GM10847 (cell line): ENCODE measurements around the gene ZNF618.

Experiments
- POLR2A ChIP-seq: IDR thresholded peaks from 2 replicates; pipeline ENCODE4 v1.6.1; 2011; ENCODE audit not compliant: insufficient read length; ENCODE audit errors: extremely low read depth

The ZNF618 gene

DNA sequence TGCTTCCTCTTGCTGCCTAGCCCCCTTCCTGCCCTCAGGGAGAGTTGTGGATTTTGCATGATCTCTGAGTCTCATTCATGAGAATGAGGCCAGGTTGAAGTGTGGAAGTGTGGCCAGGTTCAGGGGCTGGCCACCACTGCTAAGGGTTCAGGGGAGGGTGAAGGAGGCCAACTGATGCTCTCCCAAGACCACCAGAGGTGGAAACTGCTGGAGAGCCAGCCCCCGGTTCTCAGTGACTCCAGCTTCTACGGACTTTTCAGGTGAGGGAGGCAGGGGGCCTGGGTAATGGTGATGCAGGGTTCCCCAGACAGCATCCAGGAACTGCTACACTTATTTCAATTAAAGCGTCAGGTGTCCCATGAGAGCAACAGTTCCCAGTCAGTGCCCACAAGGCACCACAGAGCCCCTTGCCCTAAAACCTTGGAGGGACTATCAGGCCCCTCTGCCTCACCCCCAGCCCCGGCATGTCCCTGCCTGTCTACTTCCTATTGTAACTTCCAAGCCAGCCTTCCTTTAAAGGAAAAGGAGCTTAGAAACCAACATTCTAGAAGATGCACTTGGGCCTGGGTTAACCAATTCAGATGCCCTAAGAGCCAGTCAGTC, 151.9 kb downstream of the ZNF618 start:
- TF ChIP-seq POLR2A = no peak

DNA sequence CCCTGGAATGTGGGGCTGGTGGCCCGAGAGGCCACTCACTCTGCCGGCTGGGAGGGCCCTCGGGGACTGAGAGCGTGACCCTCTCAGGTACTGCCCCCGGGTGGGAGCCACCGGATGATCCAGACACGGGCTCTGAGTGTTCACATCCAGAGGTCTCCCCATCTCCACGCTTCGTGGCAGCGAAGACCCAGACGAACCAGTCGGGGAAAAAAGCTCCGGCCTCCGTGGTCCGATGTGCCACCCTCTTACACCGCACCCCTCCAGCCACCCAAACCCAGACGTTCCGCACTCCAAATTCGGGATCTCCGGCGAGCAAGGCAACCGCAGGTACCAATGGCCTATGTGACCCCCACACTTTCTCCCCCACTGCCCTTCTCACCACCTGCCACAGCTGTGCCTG, 152.5 kb downstream of the ZNF618 start:
- TF ChIP-seq POLR2A = no peak

DNA sequence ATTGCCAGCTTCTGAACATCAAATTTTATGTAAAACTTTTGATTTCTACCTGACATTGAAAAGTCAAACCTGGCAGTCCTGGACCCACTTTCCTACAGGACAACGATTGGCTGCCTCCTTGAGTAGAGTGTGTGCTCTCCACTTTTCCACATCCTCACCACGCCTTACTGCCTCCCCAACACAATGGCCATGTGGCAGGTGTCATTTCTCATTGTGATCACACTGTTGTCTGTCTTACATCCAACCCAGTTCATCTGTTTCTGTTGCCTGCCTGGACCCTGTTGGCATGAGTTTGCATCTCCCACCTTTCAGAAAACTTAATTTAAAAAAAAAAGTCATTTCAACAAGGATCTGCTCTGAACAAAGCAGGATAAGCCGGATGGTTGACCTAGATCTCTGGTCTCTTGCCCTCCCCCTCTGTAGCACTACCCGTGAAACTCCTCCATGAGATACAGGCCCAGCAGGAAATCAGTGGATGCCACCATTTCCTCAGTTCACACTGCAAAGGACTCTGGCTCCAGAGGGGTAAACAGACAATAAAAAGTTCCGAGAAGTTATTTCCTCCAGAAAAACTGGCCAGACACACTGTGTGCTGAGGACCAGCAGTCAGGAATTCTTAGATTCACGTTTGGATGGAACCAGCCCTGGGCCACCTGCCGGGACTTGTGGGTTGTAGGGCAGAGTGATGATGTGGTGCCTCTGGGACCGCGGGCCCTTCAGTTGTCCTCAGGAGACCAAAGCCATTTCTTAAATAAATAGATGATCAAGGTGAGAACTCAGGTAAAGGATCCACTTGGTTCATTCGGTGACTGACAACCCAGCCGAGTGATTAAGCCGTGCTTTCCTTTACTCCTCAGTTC, 153.4 kb downstream of the ZNF618 start:
- no peak for TF ChIP-seq POLR2A

DNA sequence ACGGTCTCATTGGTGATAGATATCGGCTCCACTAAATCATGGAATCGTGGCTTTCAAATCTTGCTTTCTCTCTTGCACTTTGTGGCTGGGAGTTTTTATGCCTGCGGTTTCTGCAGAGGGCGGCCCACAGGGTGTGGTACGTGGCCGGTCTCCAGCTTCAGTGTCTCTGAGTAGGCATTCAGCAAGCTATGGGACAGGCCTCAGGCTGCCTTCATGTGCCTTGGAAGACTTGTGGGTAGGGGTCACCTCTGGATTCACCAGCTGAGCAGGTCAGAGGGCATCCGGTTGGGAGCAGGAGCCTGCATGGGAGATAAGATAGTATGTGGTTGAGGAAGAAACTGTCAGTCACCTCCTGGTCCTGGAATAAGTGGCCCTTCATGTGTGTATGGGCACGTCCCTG, 154.3 kb downstream of the ZNF618 start:
- no peak for TF ChIP-seq POLR2A

DNA sequence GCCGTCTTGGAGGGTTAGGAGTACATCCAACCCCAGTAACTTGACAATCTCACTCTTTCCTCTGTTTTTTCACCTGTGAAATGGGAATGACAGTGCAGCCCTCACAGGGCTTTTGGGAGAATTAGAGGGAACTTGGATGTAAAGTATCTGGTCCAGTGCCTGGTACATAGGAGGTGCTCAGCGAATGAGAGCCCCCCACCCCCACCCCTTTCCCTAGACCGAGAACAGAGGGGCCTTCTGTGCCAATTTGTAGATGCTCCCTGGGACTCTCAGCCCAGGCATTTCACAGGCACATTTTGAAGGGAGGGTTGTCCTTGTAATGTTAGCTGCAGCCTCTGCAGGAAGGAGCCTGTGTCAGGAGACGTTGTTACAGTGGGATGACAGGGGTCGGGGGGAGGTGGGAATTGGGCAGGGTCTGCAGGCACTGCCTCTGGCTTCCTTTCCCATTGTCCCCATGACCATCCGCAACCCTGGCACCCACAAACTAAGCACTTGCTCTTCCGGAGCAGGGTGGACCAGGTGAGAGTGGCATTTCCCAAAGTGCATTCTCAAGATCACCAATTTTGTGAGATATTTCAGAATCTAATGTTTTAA, 155.0 kb downstream of the ZNF618 start:
- TF ChIP-seq POLR2A = no peak

DNA sequence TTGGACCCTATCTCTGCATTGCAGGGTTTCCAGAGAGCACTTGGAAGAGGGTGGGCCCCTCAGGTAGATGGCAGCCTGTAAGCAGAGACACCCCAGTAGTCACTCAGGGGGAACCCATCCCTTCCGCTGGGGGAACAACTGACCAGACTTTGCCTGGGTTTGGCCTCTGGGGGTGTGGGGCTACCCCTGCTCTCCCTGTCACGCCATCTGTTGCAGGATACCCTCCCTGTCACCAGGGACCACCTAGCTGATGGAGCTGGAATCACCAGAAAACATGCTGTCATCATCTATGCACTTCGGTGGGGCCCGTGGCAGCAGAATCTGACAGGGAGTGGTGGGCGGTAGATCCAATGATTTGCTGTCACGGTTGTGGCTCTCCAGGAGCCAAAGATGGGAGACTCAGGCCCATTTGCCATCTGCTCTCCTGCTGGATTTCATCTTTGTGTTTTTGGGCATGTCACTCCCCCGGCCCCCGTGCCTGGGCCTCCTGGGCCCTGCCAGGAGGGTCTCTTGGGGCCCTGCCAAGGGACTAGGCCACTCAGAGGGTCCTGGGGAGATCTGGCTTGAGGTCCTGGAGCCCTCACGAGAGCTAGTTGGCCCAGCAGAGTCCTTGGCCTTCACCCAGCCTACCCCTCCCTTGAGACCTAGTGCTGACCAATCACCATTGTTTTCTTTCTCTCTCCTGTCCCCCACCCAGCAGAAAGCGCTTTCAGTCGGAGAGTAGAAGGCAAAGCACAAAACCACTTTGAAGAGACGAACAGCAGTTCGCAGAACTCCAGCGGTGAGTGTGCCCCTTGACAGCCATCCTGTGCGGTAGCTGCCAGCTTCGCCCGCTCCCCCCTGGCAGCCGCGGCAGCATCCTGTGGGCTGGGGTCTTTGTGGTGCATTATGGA, 156.1 kb downstream of the ZNF618 start:
- TF ChIP-seq POLR2A = no peak

DNA sequence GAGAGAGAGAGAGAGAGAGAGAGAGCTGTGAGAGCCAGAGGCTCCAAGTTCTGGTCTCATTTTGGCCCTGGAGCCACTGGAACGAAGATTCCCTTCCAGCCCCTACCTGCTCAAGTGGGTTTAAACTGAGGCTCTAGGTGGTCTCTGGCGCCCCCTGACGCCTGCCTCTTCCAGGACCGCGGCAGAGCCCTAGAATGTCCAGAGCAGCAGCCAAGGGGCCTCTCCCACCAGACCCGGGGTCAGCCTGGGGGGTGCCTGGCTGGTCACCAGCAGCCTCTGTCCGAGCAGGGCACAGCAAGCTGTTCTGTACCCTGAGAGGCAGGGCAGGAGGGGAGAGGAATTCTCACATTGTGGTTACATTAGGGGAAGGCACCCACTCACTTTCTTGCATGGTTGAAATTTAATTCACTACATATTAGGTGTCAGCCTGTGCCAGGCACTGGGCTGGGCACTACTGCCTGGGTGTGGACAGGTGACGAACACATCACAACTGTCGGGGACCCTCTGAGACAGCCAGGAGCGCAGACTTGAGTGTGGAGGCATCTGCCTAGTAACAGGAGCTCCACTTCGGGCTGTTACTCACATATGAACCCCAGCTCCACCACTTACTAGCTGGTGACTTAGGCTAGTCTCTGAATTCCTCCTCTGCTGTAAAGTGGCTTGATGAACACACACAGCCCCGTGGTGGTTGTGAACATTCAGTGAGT, 157.4 kb downstream of the ZNF618 start:
- no peak for TF ChIP-seq POLR2A

DNA sequence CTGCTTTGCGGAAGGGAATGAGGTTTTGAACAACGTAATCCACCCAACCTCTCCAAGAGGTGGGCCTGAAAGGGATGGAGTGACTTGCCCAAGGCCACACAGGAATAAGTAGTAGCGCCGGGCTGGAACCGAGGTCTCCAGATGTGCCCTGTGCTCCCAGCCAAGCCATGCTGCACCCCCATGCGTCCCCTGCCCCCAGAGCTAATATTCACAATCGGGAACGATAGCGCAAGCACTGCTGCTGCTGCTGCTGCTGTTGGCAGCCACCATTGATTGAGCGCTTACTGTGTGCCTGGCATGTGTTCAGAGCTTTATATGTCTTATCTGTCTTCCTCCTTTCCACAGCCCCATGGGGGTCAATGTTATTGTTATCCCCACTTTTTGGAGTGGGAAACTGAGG, 158.1 kb downstream of the ZNF618 start:
- TF ChIP-seq POLR2A = no peak

DNA sequence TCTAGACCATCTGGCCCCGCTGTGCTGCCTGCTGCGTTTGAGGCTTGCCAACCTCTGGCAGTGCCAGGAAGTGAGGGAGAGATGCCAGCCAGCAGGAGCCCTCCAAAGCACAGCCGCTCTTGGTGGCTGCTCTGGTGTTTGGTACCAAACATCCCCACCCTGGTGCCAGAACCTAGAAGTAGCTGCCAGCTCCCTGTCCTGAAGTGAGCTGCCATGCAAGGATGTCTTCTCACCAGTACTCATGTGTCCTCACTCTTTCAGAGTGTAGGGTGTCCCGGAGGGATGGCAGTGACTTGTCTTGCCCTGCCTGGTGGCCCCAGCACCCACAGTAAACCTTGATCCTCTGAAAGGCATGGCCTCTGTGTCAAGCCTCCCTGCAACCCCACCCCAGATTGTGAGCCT, 158.6 kb downstream of the ZNF618 start:
- TF ChIP-seq POLR2A = no peak

DNA sequence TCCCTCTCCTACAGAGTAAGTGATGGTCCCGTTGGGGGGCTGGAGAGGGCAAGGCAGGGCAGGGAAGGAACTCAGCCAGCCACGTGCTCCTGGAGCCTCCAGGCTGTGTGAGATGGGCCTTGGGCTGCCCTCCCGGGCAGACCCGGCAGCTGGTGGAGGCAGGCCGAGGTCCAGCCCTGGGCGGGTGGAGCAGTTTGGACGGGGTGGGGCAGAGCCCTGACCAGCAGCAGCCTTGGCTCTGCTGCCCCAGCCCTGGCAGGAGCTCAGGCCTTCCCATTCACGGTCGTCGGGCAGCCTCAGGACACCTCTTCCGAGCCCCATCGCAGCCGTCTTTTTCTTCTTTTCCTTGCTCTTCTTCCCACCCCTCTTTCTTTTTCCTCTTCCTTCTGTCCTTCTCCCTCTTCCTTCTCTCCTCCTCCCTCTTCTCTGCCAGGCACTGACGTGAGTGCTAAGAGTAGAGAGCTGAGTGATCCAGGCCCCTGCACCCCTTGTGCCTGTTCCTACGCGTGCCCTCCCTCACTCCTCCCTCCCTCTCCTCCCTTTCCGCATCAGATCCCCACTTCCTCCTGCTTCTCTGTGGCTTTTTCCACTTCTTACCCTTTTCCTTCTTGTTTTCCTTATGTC, 159.2 kb downstream of the ZNF618 start:
- TF ChIP-seq POLR2A = no peak

DNA sequence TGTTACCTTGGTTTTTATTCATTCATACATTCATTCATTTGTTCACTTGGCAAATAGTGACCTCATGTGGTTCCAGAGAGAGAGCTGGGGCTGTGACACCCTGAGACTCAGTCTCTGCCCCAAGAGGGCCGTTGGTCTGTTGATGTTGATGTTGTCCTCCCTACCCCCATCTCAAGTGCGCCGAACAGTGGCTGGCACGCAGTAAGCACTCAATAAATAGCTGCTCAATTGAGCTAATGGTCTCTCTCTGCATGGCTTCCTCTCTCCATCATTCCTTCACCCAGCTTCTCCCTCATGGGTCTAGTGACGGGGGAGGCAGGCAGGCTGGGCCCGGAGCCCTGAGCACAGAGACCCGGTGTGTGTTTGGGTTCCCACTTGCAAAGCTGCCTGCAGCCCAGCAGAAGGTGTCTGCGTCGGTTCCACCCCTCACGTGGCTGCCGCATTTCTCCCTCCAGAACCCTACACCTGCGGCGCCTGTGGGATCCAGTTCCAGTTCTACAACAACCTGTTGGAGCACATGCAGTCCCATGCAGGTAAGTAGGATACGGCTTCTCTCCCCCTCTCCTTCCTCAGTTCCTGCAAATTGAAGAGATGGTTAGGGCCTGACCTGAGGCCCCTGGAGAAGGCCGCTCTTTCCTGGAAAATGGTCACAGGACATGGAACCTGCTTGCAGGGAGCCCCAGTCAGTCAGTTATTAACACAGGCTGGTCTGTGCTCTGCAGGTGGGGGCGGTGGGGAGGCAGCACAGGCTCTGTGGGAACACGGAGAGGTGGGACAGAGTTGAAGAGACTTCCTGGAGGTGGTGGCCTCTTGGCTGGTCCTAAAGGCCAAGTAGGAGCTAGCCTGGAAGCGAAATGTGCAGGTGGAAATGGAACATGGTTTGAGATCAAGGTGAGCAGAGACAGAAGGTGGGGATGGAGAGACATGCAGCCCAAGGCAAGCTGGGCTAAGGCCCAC, 160.0 kb downstream of the ZNF618 start:
- no peak for TF ChIP-seq POLR2A

DNA sequence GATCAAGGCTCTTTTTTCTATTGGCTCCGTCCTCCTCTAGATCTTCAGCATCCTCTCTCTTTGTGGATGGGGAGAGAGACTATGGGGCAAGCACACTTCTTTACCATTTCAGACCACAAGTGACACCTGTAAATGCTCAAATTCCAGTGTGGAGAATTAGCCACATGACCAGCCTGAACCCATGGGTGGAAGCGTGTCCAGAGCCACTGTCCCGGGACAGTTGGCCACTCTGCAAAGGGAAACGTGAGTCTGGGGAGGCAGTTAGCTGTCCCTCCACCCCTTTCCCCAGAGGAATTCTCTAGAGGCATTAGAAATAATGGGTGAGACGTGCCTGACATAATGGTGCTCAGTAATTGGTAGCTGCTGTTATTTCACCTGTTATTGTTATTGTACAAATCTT, 161.1 kb downstream of the ZNF618 start:
- TF ChIP-seq POLR2A = no peak

DNA sequence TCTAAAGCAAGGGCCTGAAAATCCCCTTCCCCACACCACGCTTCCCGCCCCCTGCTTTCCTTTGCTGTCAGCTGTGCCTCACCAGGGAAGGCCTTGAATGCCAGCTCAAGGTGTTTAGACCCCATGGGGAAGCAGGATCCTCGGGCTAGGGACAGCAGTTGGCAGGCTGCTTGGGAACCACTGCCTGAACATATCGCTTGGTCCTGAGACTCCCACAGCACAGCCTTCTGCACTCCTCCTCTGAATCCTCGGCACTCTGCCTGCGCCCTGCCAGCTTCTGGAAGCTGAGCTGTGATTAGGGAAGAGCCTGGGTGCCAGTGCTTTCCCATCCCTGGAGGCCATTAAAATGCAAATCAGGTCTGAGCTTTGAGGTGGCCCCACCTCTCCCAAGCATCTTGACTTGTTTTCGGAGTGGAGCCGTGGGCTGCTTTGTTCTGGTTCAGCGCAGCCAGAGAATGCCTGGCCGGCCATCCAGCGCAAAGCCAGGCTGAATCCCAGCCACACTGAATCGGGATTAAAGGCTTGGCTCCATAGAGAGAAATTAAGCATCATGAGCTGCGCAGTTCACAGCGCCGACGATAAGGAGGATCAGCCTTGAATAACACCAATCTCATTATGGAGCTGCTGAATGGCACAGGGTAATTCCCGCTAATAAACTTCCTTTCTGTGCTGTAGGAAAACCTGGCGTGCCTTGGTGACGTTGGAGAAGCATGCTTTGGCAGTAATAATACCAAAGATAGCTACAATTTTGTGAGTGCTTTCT, 162.0 kb downstream of the ZNF618 start:
- TF ChIP-seq POLR2A = no peak
